ENCODE measurements around the gene PTPRN2. TPM values are rescaled to one million over a fixed set of nuclear protein-coding genes. Genes with fewer than 3 reads are reported as not detected.

PTPRN2 gene
- total RNA-seq, 1 donor: 0.09 TPM

DNA sequence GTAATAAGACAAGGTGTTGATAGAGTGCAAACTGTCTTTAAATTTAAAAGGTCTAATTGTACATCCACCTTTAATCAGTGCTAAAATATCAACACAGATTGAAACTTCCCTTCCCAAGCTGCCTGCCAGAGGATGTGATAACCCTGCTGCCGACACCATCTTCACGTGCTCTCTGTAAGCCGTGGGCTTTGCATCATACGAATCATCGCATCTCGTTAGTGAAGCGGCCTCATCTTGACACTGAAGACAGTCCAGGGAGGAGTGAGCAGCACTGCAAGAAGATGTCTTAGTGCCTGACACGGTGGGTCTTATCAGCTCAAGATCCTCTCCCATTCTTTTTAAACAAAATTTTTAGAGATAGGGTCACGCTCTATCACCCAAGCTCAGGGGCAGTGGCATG is 518.8 kb downstream of the PTPRN2 start:
- TF ChIP-seq CTCF (IDR thresholded peaks at IDR 0.05; ENCODE audit: insufficient read depth, low read length): no peak
- no peak for DNase-seq (ENCODE audit: low read depth)
- no peak overlapping the region for H3K4me3 ChIP-seq (ENCODE audit: low read depth, low read length)

- DNase-seq (ENCODE audit: low read depth): no peak
- TF ChIP-seq CTCF (IDR thresholded peaks at IDR 0.05; ENCODE audit: insufficient read depth, low read length): no peak
- no peak overlapping the region for H3K4me3 ChIP-seq (ENCODE audit: low read depth, low read length)
These were observed 519.6 kb downstream of the PTPRN2 start for GRCh38 chr7:158067931-158068482.

GRCh38 chr7:158067219-158067930 is 520.2 kb downstream of the PTPRN2 start:
- no peak overlapping the region for H3K4me3 ChIP-seq (ENCODE audit: low read depth, low read length)
- no peak for TF ChIP-seq CTCF (IDR thresholded peaks at IDR 0.05; ENCODE audit: insufficient read depth, low read length)
- DNase-seq (ENCODE audit: low read depth): no peak

DNA sequence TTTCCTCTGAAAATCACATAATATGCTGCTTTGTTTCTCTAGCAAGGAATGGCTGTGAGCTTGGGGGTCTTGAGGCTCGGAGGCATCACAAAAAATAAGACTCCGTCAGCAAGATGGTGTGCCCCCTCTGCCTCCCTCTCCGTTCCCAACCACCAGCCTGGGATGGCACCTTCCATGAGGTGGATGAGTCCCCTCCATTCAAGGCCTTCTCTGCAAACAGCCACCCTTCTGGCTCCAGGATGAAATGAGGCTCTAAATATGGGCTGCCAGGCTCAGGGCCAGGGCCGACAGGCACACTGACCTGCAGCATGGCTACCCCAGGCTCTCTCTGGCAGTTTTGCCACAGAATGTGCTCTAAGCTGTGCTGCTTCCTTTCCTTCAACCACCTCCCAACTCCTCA is 521.5 kb downstream of the PTPRN2 start:
- no peak overlapping the region for H3K4me3 ChIP-seq (ENCODE audit: low read depth, low read length)
- TF ChIP-seq CTCF (IDR thresholded peaks at IDR 0.05; ENCODE audit: insufficient read depth, low read length): no peak
- DNase-seq (ENCODE audit: low read depth): no peak

GRCh38 chr7:158065340-158065739 is 522.3 kb downstream of the PTPRN2 start:
- no peak for TF ChIP-seq CTCF (IDR thresholded peaks at IDR 0.05; ENCODE audit: insufficient read depth, low read length)
- H3K4me3 ChIP-seq (ENCODE audit: low read depth, low read length): no peak overlapping the region
- DNase-seq (ENCODE audit: low read depth): no peak

DNA sequence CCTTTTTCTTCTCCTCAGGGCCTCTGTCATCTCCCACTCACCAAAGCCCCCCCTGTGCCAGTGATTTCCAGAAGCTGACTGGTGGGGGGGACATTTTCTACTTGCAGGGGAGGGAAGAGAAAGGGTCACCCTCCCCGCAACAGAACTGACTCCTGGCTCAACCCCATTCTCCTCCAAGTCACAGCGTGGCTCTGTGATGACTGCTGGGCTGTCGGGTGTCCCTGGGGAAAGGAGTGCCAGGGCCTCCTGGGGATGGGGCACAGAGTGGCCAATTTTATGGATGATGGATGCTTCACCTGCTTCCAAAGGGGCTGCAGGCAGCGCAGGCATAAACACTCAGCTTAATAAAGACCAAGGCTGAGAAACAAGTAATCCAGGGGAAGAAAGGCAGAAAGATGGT is 523.0 kb downstream of the PTPRN2 start:
- TF ChIP-seq CTCF (IDR thresholded peaks at IDR 0.05; ENCODE audit: insufficient read depth, low read length): no peak
- no peak overlapping the region for H3K4me3 ChIP-seq (ENCODE audit: low read depth, low read length)
- no peak for DNase-seq (ENCODE audit: low read depth)

Data from fibroblast of the aortic adventitia (primary cell).